Activated CD8-positive, alpha-beta T cell treated with anti-CD3 and anti-CD28 coated beads, Interleukin-2, amount 10 ng/mL, durations not matched to agents 7 days and 5 days (primary cell): Measurements from ENCODE around the gene PCP2. TPM values are rescaled to one million over a fixed set of nuclear protein-coding genes. Genes with fewer than 3 reads are reported as not detected.
A peak's percentile ranks its signal among the peaks of the same experiment; 100 is the strongest.

Source experiments
- ATAC-seq: fragments of 150-1000 bp; cut with Tn5 transposase; one replicate; pipeline ENCODE4 v1.10.0; 2021; ENCODE audit warnings: moderate library complexity
- CTCF ChIA-PET: fragments of 350-600 bp; sonication (Branson Sonifier 250); formaldehyde crosslinking; loops from one replicate; lab custom pipeline; 2021; ENCODE audit warnings: antibody characterized with exemption; lab: Charles Lee
- POLR2A ChIA-PET: fragments of 350-600 bp; sonication (Branson Sonifier 250); formaldehyde crosslinking; loops from one replicate; lab custom pipeline; 2021; ENCODE audit warnings: antibody characterized with exemption; lab: Charles Lee
- DNase-seq: peaks from one replicate; pipeline ENCODE4 v3.0.0-alpha.2; 2020
- H3K27ac Mint-ChIP-seq: one replicate; pipeline ENCODE4 v1.8.0; 2021; ENCODE audit warnings: mild to moderate bottlenecking, mixed read lengths
- H3K27me3 Mint-ChIP-seq: one replicate; pipeline ENCODE4 v1.8.0; 2021; ENCODE audit warnings: low read depth, mixed read lengths
- H3K36me3 Mint-ChIP-seq: one replicate; pipeline ENCODE4 v1.8.0; 2021; ENCODE audit warnings: low read depth, mixed read lengths
- H3K4me1 Mint-ChIP-seq: one replicate; pipeline ENCODE4 v1.8.0; 2021; ENCODE audit warnings: low read depth, mixed read lengths
- H3K4me3 Mint-ChIP-seq: one replicate; pipeline ENCODE4 v1.8.0; 2021; ENCODE audit warnings: mild to moderate bottlenecking, mixed read lengths
- H3K9me3 Mint-ChIP-seq: one replicate; pipeline ENCODE4 v1.8.0; 2022; ENCODE audit warnings: mixed read lengths; ENCODE audit not compliant: insufficient read depth
- total RNA-seq, 2 experiments: library from RNA; stranded (reverse); gene quantifications; one replicate each; pipeline ENCODE4 v1.2.3, GENCODE V29; 2021

PCP2 gene
- total RNA-seq, 2 experiments from 2014 or later: 0.63 to 1.0 TPM

GRCh38 chr19:7614859-7615741 lies 18.4 kb downstream of the PCP2 start:
- no peak overlapping the region for H3K27ac Mint-ChIP-seq
- DNase-seq (no peak), ATAC-seq (no peak)
- no peak overlapping the region for H3K4me3 Mint-ChIP-seq
- ChIA-PET POLR2A (interaction anchor here (1.1 kb wide), 1 partner anchor 15 kb away, joined by 6 read pairs; the partner anchor contains the start of gene PET100), CTCF (interaction anchor here (1.0 kb wide), 1 partner anchor 47 kb away, joined by 3 read pairs; no protein-coding TSS in a partner anchor)
- H3K9me3 Mint-ChIP-seq: no peaks in the 10 kb centered on the region
- H3K27me3 Mint-ChIP-seq: no peaks in the 10 kb centered on the region
- H3K4me1 Mint-ChIP-seq: no peaks in the 10 kb centered on the region
- H3K36me3 Mint-ChIP-seq: peaks cover 12% of the 10 kb centered on the region

DNA sequence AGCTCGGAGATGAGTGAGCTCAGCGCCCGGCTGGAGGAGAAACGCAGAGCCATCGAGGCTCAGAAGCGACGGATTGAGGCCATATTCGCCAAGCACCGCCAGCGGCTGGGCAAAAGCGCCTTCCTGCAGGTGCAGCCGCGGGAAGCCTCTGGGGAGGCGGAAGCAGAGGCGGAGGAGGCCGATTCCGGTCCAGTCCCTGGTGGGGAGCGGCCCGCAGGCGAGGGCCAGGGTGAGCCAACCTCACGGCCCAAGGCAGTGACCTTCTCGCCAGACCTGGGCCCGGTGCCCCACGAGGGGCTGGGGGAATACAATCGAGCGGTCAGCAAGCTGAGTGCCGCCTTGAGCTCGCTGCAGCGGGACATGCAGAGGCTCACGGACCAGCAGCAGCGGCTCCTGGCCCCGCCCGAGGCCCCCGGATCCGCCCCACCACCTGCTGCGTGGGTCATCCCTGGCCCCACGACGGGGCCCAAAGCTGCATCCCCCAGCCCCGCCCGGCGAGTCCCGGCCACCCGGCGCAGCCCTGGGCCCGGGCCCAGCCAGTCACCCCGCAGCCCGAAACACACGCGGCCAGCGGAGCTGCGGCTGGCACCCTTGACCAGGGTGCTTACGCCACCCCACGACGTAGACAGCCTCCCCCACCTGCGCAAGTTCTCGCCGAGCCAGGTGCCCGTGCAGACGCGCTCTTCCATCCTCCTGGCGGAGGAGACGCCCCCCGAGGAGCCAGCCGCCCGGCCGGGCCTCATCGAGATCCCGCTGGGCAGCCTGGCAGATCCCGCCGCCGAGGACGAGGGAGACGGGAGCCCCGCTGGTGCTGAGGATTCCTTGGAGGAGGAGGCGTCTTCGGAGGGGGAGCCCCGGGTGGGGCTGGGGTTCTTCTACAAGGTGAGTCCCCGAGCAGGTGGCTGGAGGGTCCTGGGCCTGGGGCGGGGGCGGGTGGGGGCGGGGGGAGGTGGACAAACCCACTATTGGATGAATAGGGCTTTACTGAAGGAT lies 20.9 kb downstream of the PCP2 start:
- H3K4me1 Mint-ChIP-seq: no peaks in the 10 kb centered on the region
- H3K9me3 Mint-ChIP-seq: no peaks in the 10 kb centered on the region
- no peak overlapping the region for H3K27ac Mint-ChIP-seq
- H3K4me3 Mint-ChIP-seq: no peak overlapping the region
- no peak for ATAC-seq
- ChIA-PET CTCF (no interaction called here), POLR2A (interaction anchor here (0.5 kb wide), 1 partner anchor 36 kb away, joined by 4 read pairs; no protein-coding TSS in a partner anchor)
- peaks cover 3% of the 10 kb centered on the region for H3K36me3 Mint-ChIP-seq
- no peaks in the 10 kb centered on the region for H3K27me3 Mint-ChIP-seq
- DNase-seq: no peak

DNA sequence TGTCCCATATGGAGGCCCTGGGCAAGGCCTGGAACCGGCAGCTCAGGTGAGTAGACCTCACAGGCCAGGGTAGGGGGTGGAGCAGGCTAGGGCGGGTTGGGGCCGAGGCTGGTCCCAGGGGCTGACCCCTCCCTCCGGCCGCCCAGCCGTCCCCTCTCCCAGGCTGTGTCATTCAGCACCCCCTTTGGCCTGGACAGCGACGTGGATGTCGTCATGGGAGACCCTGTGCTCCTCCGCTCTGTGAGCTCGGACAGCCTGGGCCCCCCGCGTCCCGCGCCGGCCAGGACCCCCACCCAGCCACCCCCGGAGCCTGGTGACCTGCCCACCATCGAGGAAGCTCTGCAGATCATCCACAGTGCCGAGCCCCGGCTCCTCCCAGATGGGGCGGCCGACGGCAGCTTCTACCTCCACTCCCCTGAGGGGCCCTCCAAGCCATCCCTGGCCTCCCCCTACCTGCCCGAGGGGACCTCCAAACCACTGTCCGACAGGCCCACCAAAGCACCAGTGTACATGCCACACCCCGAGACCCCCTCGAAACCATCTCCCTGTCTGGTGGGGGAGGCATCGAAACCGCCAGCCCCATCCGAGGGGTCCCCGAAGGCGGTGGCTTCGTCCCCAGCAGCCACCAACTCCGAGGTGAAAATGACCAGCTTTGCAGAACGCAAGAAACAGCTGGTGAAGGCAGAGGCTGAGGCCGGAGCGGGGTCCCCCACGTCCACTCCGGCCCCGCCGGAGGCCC lies 21.8 kb downstream of the PCP2 start:
- Mint-ChIP-seq H3K4me1 (peaks cover 5% of the 10 kb centered on the region), H3K27me3 (no peaks in the 10 kb centered on the region), H3K27ac (no peak overlapping the region), H3K9me3 (no peaks in the 10 kb centered on the region), H3K36me3 (peaks cover 3% of the 10 kb centered on the region), H3K4me3 (no peak overlapping the region)
- ATAC-seq: no peak
- DNase-seq: no peak
- ChIA-PET POLR2A (no interaction called here), CTCF (no interaction called here)

DNA sequence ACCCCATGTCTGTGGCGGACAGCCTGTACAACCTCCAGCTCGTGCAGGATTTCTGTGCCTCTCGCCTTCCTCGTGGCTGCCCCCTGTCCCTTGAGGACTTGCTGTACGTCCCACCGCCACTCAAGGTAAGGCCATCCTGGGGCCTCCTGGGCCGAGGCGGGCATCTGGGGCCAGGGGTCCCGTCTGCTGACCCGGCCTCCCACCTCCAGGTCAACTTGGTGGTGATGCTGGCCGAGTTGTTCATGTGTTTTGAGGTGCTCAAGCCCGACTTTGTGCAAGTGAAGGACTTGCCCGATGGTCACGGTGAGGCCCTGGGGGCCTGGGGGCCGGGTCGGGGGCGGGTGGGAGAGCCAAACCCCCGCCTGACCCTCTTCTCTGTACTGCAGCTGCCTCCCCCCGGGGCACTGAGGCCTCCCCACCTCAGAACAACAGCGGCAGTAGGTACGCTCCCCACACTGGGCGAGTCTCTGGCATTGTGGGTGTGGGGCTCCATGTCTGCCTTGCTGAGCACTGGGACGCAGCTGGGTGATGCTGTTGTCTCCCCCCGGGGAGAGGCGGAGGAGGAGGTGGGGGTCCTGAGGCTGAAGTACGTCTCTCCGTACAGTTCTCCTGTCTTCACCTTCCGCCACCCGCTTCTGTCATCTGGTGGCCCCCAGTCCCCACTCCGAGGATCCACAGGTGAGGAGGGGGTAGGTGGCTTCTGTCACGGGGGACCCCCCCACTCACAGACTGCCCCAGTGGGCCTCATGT lies 22.9 kb downstream of the PCP2 start:
- Mint-ChIP-seq H3K9me3 (no peaks in the 10 kb centered on the region), H3K36me3 (no peaks in the 10 kb centered on the region), H3K4me3 (no peak overlapping the region), H3K4me1 (peaks cover 7% of the 10 kb centered on the region), H3K27ac (no peak overlapping the region), H3K27me3 (no peaks in the 10 kb centered on the region)
- CTCF ChIA-PET: no interaction called here
- ATAC-seq (no peak), DNase-seq (no peak)
- POLR2A ChIA-PET: no interaction called here

GRCh38 chr19:7607874-7608560 lies 25.5 kb downstream of the PCP2 start:
- Mint-ChIP-seq H3K4me1 (peaks cover 7% of the 10 kb centered on the region), H3K9me3 (no peaks in the 10 kb centered on the region), H3K36me3 (no peaks in the 10 kb centered on the region), H3K27ac (no peak overlapping the region), H3K27me3 (peaks cover 2% of the 10 kb centered on the region), H3K4me3 (no peak overlapping the region)
- CTCF ChIA-PET: interaction anchor here (1.4 kb wide), 1 partner anchor 73 kb away, joined by 3 read pairs; the partner anchor contains the start of gene TRAPPC5
- DNase-seq (no peak), ATAC-seq (no peak)
- POLR2A ChIA-PET: no interaction called here

- Mint-ChIP-seq H3K9me3 (no peaks in the 10 kb centered on the region), H3K4me1 (peaks cover 7% of the 10 kb centered on the region), H3K4me3 (no peak overlapping the region), H3K27me3 (peaks cover 2% of the 10 kb centered on the region), H3K36me3 (no peaks in the 10 kb centered on the region), H3K27ac (no peak overlapping the region)
- CTCF ChIA-PET: no interaction called here
- ATAC-seq (no peak), DNase-seq (no peak)
- POLR2A ChIA-PET: no interaction called here
Observed at GRCh38 chr19:7607212-7607873, 26.2 kb downstream of the PCP2 start.

DNA sequence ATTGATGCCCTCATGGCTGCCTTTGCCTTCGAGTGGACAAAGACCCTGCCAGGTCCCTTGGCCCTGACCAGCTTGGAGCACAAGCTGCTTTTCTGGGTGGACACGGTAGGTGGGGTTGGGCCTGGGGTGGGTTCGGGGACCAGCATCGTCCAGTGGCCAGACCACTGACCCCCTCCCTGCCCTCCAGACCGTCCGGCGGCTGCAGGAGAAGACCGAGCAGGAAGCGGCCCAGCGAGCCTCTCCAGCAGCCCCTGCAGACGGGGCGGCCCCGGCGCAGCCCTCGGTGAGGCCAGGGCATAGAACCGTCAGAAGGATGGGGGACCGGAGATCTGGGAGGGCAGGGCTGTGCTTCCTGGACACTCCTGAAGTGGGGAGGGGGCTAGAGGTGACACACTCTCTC lies 27.2 kb downstream of the PCP2 start:
- ATAC-seq: no peak
- peaks cover 6% of the 10 kb centered on the region for H3K27me3 Mint-ChIP-seq
- POLR2A ChIA-PET: no interaction called here
- no peaks in the 10 kb centered on the region for H3K9me3 Mint-ChIP-seq
- H3K27ac Mint-ChIP-seq: no peak overlapping the region
- H3K36me3 Mint-ChIP-seq: no peaks in the 10 kb centered on the region
- no peak overlapping the region for H3K4me3 Mint-ChIP-seq
- no peak for DNase-seq
- H3K4me1 Mint-ChIP-seq: peaks cover 7% of the 10 kb centered on the region
- CTCF ChIA-PET: interaction anchor here (2.2 kb wide), 1 partner anchor 38 kb away, joined by 9 read pairs; no protein-coding TSS in a partner anchor

GRCh38 chr19:7605490-7606222 lies 27.9 kb downstream of the PCP2 start:
- CTCF ChIA-PET: interaction anchor here (0.6 to 2.2 kb wide), 3 partner anchors 22 to 75 kb away, joined by 3 to 9 read pairs (median 3); partner anchors contain the start of gene TRAPPC5
- no peak overlapping the region for H3K4me3 Mint-ChIP-seq
- peaks cover 7% of the 10 kb centered on the region for H3K4me1 Mint-ChIP-seq
- ATAC-seq (peak; percentile 70), DNase-seq (peak; percentile 42)
- H3K36me3 Mint-ChIP-seq: no peaks in the 10 kb centered on the region
- POLR2A ChIA-PET: interaction anchor here (0.6 kb wide), 1 partner anchor 32 kb away, joined by 3 read pairs; no protein-coding TSS in a partner anchor
- H3K27me3 Mint-ChIP-seq: peaks cover 6% of the 10 kb centered on the region
- H3K27ac Mint-ChIP-seq: no peak overlapping the region
- H3K9me3 Mint-ChIP-seq: no peaks in the 10 kb centered on the region

- no peak for DNase-seq
- Mint-ChIP-seq H3K9me3 (no peaks in the 10 kb centered on the region), H3K36me3 (no peaks in the 10 kb centered on the region), H3K4me1 (peaks cover 7% of the 10 kb centered on the region), H3K27ac (no peak overlapping the region), H3K4me3 (no peak overlapping the region), H3K27me3 (peaks cover 7% of the 10 kb centered on the region)
- ChIA-PET POLR2A (no interaction called here), CTCF (no interaction called here)
- ATAC-seq: no peak
Observed at GRCh38 chr19:7603919-7604318, 29.6 kb downstream of the PCP2 start.
